HG02678 (cell line): ENCODE results near the gene CHAF1A.

Experiments used
- ATAC-seq: cut with Tn5 transposase; IDR thresholded peaks from one replicate; pipeline ENCODE4 v1.9.1; 2021; ENCODE audit warnings: mild to moderate bottlenecking, moderate library complexity; ENCODE audit not compliant: unreplicated experiment

CHAF1A gene

GRCh38 chr19:4487572-4487971, 85.1 kb downstream of the CHAF1A start:
- ATAC-seq = no peak

GRCh38 chr19:4488496-4488895, 86.1 kb downstream of the CHAF1A start:
- no peak for ATAC-seq

GRCh38 chr19:4491446-4491845, 89.0 kb downstream of the CHAF1A start:
- no peak for ATAC-seq

GRCh38 chr19:4492337-4493103, 90.1 kb downstream of the CHAF1A start:
- ATAC-seq = no peak
